SK-N-SH (cell line): ENCODE results near the gene HDAC4. TPM values are rescaled to one million over a fixed set of nuclear protein-coding genes. Genes with fewer than 3 reads are reported as not detected.

ENCODE experiments used
- CTCF ChIA-PET: fragments of 300-600, 350-600 bp; formaldehyde crosslinking; extraction: SDS; loops from one replicate; lab custom pipeline; 2021; lab: Yijun Ruan, JAX
- POLR2A ChIA-PET: fragments of 350-600 bp; sonication (Branson Sonifier 250); formaldehyde crosslinking; extraction: SDS; loops from one replicate; lab custom pipeline; 2020; ENCODE audit warnings: antibody characterized with exemption, inconsistent platforms; lab: Yijun Ruan, JAX
- DNase-seq: peaks from one replicate; pipeline ENCODE4 v3.0.0; 2012
- H2AFZ ChIP-seq: fragments of 200-600 bp; sonication (generic); 2 replicates; pipeline ENCODE4 v1.8.1; 2016; ENCODE audit warnings: antibody characterized with exemption, mild to moderate bottlenecking, low read depth
- H3F3A ChIP-seq: fragments of 200-600 bp; sonication (generic); replicated peaks from 2 replicates; pipeline ENCODE3; 2016; ENCODE audit warnings: antibody characterized with exemption, mild to moderate bottlenecking; ENCODE audit not compliant: insufficient read depth
- H3K27ac ChIP-seq, 2 experiments: fragments of 200-500 bp in 1 of 2; fragments of 200-600 bp in 1 of 2; sonication (Bioruptor generic) in 1 of 2; sonication (generic), shearing (Covaris generic) in 1 of 2; 2 replicates each; pipeline versions ENCODE4 v1.5.1 to v1.6.1; 2014 to 2016; ENCODE audit warnings: low read depth in 2 of 2, inconsistent platforms in 1 of 2, low read length in 1 of 2, mild to moderate bottlenecking in 1 of 2, mixed read lengths in 1 of 2
- H3K27me3 ChIP-seq: fragments of 200-600 bp; sonication (generic), shearing (Covaris generic); 2 replicates; pipeline ENCODE4 v1.6.1; 2016; ENCODE audit warnings: mixed run types; ENCODE audit not compliant: insufficient read depth
- H3K36me3 ChIP-seq, 2 experiments: fragments of 200-500 bp in 1 of 2; fragments of 200-600 bp in 1 of 2; sonication (Bioruptor generic) in 1 of 2; sonication (generic) in 1 of 2; replicated peaks in 1 of 2; 2 replicates each; pipeline versions ENCODE3 to v1.5.1; 2014 to 2016; ENCODE audit warnings: low read length in 1 of 2, mild to moderate bottlenecking in 1 of 2; ENCODE audit not compliant: insufficient read depth in 2 of 2, control insufficient read depth in 1 of 2
- H3K4me1 ChIP-seq, 2 experiments: fragments of 200-500 bp in 1 of 2; fragments of 200-600 bp in 1 of 2; sonication (Bioruptor generic) in 1 of 2; sonication (generic), shearing (Covaris generic) in 1 of 2; 2 replicates each; pipeline versions ENCODE4 v1.5.1 to v1.6.1; 2014 to 2016; ENCODE audit warnings: low read depth in 1 of 2, low read length in 1 of 2, mixed run types in 1 of 2; ENCODE audit not compliant: insufficient read depth in 2 of 2, control insufficient read depth in 1 of 2
- H3K4me2 ChIP-seq: fragments of 200-600 bp; sonication (generic), shearing (Covaris generic); 2 replicates; pipeline ENCODE4 v1.6.1; 2017; ENCODE audit warnings: mixed run types
- H3K4me3 ChIP-seq, 2 experiments: fragments of 200-500 bp in 1 of 2; fragments of 200-600 bp in 1 of 2; sonication (Bioruptor generic) in 1 of 2; sonication (generic), shearing (Covaris generic) in 1 of 2; 2 replicates each; pipeline versions ENCODE4 v1.5.1 to v1.8.1; 2014 to 2016; ENCODE audit warnings: low read depth in 2 of 2, inconsistent platforms in 1 of 2, low read length in 1 of 2, mild to moderate bottlenecking in 1 of 2, mixed read lengths in 1 of 2, moderate library complexity in 1 of 2
- H3K79me2 ChIP-seq: fragments of 200-600 bp; sonication (generic); 2 replicates; pipeline ENCODE4 v1.8.1; 2017; ENCODE audit warnings: mild to moderate bottlenecking; ENCODE audit not compliant: insufficient read depth
- H3K9ac ChIP-seq: fragments of 200-600 bp; sonication (generic); 2 replicates; pipeline ENCODE4 v1.6.1; 2017; ENCODE audit warnings: mixed run types
- H3K9me2 ChIP-seq: fragments of 200-600 bp; sonication (generic); 2 replicates; pipeline ENCODE4 v1.6.1; 2017; ENCODE audit warnings: mixed run types
- H3K9me3 ChIP-seq: fragments of 200-600 bp; sonication (generic); 2 replicates; pipeline ENCODE4 v1.6.1; 2017; ENCODE audit warnings: mixed run types, mild to moderate bottlenecking, moderate library complexity
- H4K20me1 ChIP-seq: fragments of 200-600 bp; sonication (generic); 2 replicates; pipeline ENCODE4 v1.6.1; 2017; ENCODE audit warnings: mild to moderate bottlenecking, mixed run types; ENCODE audit not compliant: insufficient read depth
- CHD2 ChIP-seq: fragments of 150-350 bp; IDR thresholded peaks from 2 replicates; pipeline ENCODE4 v1.6.1; 2018; ENCODE audit warnings: low read length; ENCODE audit not compliant: partially characterized antibody
- EZH2phosphoT487 ChIP-seq: fragments of 200-600 bp; sonication (generic); IDR thresholded peaks from 2 replicates; pipeline ENCODE4 v1.6.1; 2017; ENCODE audit warnings: low read depth, mixed run types, mild to moderate bottlenecking, antibody characterized with exemption, moderate library complexity, borderline replicate concordance
- FOXJ3 ChIP-seq: sonication (generic); formaldehyde crosslinking; IDR thresholded peaks from 2 replicates; pipeline ENCODE4 v1.5.1; 2020; ENCODE audit warnings: mild to moderate bottlenecking, missing genetic modification reagents
- FOXM1 ChIP-seq: IDR thresholded peaks from 2 replicates; pipeline ENCODE4 v1.4.0; 2012; ENCODE audit warnings: low read depth, mild to moderate bottlenecking
- GABPA ChIP-seq: IDR thresholded peaks from 2 replicates; pipeline ENCODE4 v1.4.0; 2012; ENCODE audit warnings: low read depth, mild to moderate bottlenecking
- GATA2 ChIP-seq: sonication (generic); formaldehyde crosslinking; IDR thresholded peaks from 2 replicates; pipeline ENCODE4 v1.5.0; 2020; ENCODE audit warnings: mild to moderate bottlenecking, missing genetic modification reagents
- MXI1 ChIP-seq: IDR thresholded peaks from 2 replicates; pipeline ENCODE4 v1.6.1; 2012; ENCODE audit warnings: mild to moderate bottlenecking, low read depth, low read length, improper control_type of control experiment
- NFIC ChIP-seq: IDR thresholded peaks from 2 replicates; pipeline ENCODE4 v1.4.0; 2012; ENCODE audit warnings: borderline replicate concordance
- RAD21 ChIP-seq: IDR thresholded peaks from 2 replicates; pipeline ENCODE4 v1.6.1; 2012; ENCODE audit warnings: mild to moderate bottlenecking, low read length
- TAF1 ChIP-seq: IDR thresholded peaks from 2 replicates; pipeline ENCODE4 v1.6.1; 2012; ENCODE audit warnings: low read depth, mild to moderate bottlenecking, low read length, moderate library complexity, borderline replicate concordance
- WGBS: methylation state at CpG from one replicate; pipeline ENCODE4 v1.1.6; 2017; ENCODE audit warnings: low lambda C conversion rate; 5-methylcytosine and 5-hydroxymethylcytosine counted together
- polyA plus RNA-seq, 3 experiments: library from polyadenylated mRNA; depleted of rRNA; stranded (reverse); fragments of >200 nt; gene quantifications; 2 replicates each; pipeline ENCODE4 v1.2.3, GENCODE V29; 2012
- TF ChIP-seq, protein P1 (sequence below): IDR thresholded peaks from 2 replicates; pipeline ENCODE4 v1.4.0; 2012; ENCODE audit warnings: low read depth
- TF ChIP-seq, protein P2 (sequence below): IDR thresholded peaks from 2 replicates; pipeline ENCODE4 v1.6.1; 2012; ENCODE audit warnings: mild to moderate bottlenecking, low read depth, low read length, moderate library complexity
- TF ChIP-seq, protein P3 (sequence below): IDR thresholded peaks from 2 replicates; pipeline ENCODE4; 2012

The HDAC4 gene
- polyA plus RNA-seq, 1 of the 3 experiments (the other 2 are of a cell fraction): 5.5 TPM

DNA sequence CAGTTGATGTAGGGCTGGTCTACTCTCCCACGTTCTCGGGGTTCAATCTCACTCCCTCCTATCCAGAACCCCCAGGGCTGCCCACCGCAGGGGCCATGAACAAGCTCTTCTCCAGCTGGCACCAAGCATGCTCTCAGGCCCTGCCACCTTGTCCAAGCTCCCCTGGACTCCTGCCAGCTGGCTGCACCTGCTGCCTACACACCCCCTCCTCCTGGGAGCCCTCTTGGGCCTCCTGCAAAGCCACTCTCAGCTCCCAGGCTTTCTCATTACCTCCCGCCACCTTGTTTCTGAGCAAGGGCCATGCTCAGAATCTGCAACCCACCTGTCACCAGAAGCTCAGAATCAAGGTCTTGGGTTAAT lies 56.0 kb downstream of the HDAC4 start:
- DNase-seq: no peak
- CTCF ChIA-PET: interaction anchor here (0.7 kb wide), 1 partner anchor 19 kb away, joined by 3 read pairs; no protein-coding TSS in a partner anchor

More for the DNA sequence above, 56.0 kb downstream of the HDAC4 start:
- TF ChIP-seq, protein P1, sequence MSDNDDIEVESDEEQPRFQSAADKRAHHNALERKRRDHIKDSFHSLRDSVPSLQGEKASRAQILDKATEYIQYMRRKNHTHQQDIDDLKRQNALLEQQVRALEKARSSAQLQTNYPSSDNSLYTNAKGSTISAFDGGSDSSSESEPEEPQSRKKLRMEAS: no peak
- TF ChIP-seq RAD21 (no peak), MXI1 (no peak), GATA2 (CRISPR knock-in tag) (no peak), GABPA (no peak), FOXM1 (no peak), FOXJ3 (CRISPR knock-in tag) (no peak), NFIC (no peak), EZH2phosphoT487 (no peak), TAF1 (no peak), CHD2 (no peak)
- TF ChIP-seq, protein P2, sequence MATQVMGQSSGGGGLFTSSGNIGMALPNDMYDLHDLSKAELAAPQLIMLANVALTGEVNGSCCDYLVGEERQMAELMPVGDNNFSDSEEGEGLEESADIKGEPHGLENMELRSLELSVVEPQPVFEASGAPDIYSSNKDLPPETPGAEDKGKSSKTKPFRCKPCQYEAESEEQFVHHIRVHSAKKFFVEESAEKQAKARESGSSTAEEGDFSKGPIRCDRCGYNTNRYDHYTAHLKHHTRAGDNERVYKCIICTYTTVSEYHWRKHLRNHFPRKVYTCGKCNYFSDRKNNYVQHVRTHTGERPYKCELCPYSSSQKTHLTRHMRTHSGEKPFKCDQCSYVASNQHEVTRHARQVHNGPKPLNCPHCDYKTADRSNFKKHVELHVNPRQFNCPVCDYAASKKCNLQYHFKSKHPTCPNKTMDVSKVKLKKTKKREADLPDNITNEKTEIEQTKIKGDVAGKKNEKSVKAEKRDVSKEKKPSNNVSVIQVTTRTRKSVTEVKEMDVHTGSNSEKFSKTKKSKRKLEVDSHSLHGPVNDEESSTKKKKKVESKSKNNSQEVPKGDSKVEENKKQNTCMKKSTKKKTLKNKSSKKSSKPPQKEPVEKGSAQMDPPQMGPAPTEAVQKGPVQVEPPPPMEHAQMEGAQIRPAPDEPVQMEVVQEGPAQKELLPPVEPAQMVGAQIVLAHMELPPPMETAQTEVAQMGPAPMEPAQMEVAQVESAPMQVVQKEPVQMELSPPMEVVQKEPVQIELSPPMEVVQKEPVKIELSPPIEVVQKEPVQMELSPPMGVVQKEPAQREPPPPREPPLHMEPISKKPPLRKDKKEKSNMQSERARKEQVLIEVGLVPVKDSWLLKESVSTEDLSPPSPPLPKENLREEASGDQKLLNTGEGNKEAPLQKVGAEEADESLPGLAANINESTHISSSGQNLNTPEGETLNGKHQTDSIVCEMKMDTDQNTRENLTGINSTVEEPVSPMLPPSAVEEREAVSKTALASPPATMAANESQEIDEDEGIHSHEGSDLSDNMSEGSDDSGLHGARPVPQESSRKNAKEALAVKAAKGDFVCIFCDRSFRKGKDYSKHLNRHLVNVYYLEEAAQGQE: no peak
- TF ChIP-seq, protein P3, sequence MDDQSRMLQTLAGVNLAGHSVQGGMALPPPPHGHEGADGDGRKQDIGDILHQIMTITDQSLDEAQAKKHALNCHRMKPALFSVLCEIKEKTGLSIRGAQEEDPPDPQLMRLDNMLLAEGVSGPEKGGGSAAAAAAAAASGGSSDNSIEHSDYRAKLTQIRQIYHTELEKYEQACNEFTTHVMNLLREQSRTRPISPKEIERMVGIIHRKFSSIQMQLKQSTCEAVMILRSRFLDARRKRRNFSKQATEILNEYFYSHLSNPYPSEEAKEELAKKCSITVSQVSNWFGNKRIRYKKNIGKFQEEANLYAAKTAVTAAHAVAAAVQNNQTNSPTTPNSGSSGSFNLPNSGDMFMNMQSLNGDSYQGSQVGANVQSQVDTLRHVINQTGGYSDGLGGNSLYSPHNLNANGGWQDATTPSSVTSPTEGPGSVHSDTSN: no peak
- H3F3A ChIP-seq: no peaks in the 10 kb centered on the region
- POLR2A ChIA-PET: interaction anchor here (1.1 kb wide), 1 partner anchor 56 kb away, joined by 3 read pairs; the partner anchor contains the start of gene HDAC4
- H3K9me3 ChIP-seq: no peaks in the 10 kb centered on the region
- no peak overlapping the region for H3K4me3 ChIP-seq
- H3K79me2 ChIP-seq: peaks cover 4% of the 10 kb centered on the region; the same call in 1 of the 2 replicates
- no peak overlapping the region for H3K9ac ChIP-seq
- no peak overlapping the region for H2AFZ ChIP-seq
- no peaks in the 10 kb centered on the region for H3K27me3 ChIP-seq
- no peaks in the 10 kb centered on the region for H3K9me2 ChIP-seq
- peaks cover 0 to 28% of the 10 kb centered on the region in 2 experiments; a peak in 1 of 4 replicates for H3K4me1 ChIP-seq
- H3K4me2 ChIP-seq: no peak overlapping the region
- H3K27ac ChIP-seq: no peak overlapping the region
- no peaks in the 10 kb centered on the region for H4K20me1 ChIP-seq
- H3K36me3 ChIP-seq: no peaks in the 10 kb centered on the region
- 95% methylated on average over 4 of the region's 4 CpGs for WGBS
